Measurements from ENCODE around the gene HK1. TPM values are rescaled to one million over a fixed set of nuclear protein-coding genes. Genes with fewer than 3 reads are reported as not detected.

HK1 gene
- total RNA-seq (2012; rRNA removed): 106 and 109 TPM in 2 replicates

DNA sequence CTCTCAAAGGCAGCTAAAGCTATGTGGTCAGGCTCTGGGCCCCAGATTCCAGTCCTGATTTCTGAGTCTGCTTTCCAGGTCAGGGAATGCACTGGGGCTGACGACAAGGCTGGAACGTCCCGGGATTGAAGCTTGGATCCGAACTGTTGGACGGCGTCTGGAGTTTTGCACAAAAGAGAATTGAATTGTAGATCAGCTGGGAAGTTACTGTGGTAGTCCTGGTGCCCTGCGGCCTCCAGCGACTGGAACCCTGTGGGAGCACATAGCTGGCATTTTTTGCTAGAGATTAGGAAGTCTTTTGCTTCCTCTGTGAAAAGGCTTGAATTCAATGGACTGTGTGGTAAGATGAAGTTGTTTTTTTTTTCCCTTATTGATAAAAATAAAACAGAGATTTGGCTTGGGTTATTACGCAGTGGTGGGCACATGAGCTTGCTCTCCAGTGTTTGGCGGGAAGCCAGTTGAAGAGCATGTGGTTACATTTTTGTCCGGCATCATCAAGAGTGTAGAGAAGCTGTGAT, at the start of gene HK1:
Gene HK1 (plus strand): TSS at position 51 of the 518 bp plus-strand sequence.
- no peaks in the 10 kb centered on the region for H3K9me3 ChIP-seq (replicated peaks; ENCODE audit: low read length)
- peaks cover 10% of the 10 kb centered on the region for H3K27me3 ChIP-seq (ENCODE audit: control insufficient read depth, insufficient read depth, low read length)
- H3K36me3 ChIP-seq (ENCODE audit: insufficient read depth, low read length): no peaks in the 10 kb centered on the region
- no peaks in the 10 kb centered on the region for H3K4me1 ChIP-seq (ENCODE audit: control insufficient read depth, insufficient read depth, low read length)
- H3K4me2 ChIP-seq (ENCODE audit: low read length): no peak within 1 kb of the TSS
- H3K9ac ChIP-seq (ENCODE audit: low read depth, low read length): no peak within 1 kb of the TSS
- no peak within 1 kb of the TSS for H3K4me3 ChIP-seq (ENCODE audit: low read length)

DNA sequence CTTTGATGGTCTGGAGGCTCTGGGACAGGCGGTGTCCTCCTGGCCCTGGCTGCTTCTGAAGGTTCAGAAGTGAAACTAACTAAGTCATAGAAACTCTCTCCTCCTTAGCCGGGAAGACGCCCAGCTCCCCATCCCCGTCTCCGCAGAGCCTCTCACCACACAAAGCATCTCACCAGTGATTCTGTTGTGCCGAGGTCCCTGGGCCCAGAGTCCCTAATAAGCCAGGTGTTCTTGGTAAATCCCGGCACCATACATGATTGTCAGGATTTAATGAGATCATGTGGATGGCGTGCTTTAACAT, 48.7 kb upstream of the HK1 start:
- Histone ChIP-seq H3K36me3 (ENCODE audit: insufficient read depth, low read length) (no peaks in the 10 kb centered on the region), H3K4me3 (ENCODE audit: low read length) (no peak overlapping the region), H3K4me1 (ENCODE audit: control insufficient read depth, insufficient read depth, low read length) (peaks cover 25% of the 10 kb centered on the region), H3K9ac (ENCODE audit: low read depth, low read length) (no peak overlapping the region), H3K4me2 (ENCODE audit: low read length) (peak overlapping the region; percentile 51), H3K27me3 (ENCODE audit: control insufficient read depth, insufficient read depth, low read length) (no peaks in the 10 kb centered on the region), H3K9me3 (replicated peaks; ENCODE audit: low read length) (no peaks in the 10 kb centered on the region)

DNA sequence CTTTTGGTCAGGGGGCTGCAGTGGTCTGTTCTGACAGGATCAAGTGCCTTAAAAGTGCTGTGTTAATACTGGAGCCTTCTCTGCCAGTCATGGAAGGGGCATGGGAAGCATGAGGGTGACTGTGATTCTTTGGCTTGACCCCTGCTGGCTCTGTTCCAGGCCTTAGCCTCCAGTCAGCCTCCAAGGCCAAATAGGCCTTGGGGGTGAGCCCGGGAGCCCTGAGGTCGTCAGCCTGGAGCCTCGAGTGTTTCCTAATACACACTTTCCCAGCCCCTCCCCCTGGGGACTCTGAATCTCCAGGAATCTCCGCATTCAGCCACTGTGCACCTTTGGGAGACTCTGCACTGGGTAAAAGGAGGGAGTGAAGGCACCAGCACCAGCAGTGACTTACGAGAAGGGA, 48.2 kb upstream of the HK1 start:
- Histone ChIP-seq H3K4me2 (ENCODE audit: low read length) (no peak overlapping the region), H3K36me3 (ENCODE audit: insufficient read depth, low read length) (no peaks in the 10 kb centered on the region), H3K4me3 (ENCODE audit: low read length) (no peak overlapping the region), H3K9me3 (replicated peaks; ENCODE audit: low read length) (no peaks in the 10 kb centered on the region), H3K9ac (ENCODE audit: low read depth, low read length) (no peak overlapping the region), H3K27me3 (ENCODE audit: control insufficient read depth, insufficient read depth, low read length) (no peaks in the 10 kb centered on the region), H3K4me1 (ENCODE audit: control insufficient read depth, insufficient read depth, low read length) (peaks cover 23% of the 10 kb centered on the region)

DNA sequence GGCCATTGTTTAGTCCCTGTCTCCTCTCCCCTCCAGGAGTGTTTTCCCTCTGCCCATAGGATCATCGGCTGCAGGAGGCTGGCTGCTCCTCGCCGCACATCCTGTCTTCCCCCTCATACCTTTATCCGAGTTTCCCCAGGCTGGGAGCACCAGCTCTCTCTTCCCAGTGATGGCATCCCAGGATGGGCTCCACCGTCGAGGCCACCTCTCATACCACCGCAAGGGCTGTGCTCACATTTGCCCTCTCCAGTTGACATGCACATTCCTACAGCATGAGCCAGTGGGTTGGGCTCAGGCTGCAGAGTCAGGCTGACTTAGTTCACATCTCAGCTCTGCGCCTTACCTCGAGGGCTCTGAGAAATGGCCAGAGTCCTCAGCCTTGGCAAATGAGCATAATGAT, 46.0 kb upstream of the HK1 start:
- Histone ChIP-seq H3K36me3 (ENCODE audit: insufficient read depth, low read length) (no peaks in the 10 kb centered on the region), H3K9ac (ENCODE audit: low read depth, low read length) (no peak overlapping the region), H3K27me3 (ENCODE audit: control insufficient read depth, insufficient read depth, low read length) (no peaks in the 10 kb centered on the region), H3K4me2 (ENCODE audit: low read length) (peak overlapping the region; percentile 1), H3K4me1 (ENCODE audit: control insufficient read depth, insufficient read depth, low read length) (peaks cover 19% of the 10 kb centered on the region), H3K4me3 (ENCODE audit: low read length) (no peak overlapping the region), H3K9me3 (replicated peaks; ENCODE audit: low read length) (no peaks in the 10 kb centered on the region)

DNA sequence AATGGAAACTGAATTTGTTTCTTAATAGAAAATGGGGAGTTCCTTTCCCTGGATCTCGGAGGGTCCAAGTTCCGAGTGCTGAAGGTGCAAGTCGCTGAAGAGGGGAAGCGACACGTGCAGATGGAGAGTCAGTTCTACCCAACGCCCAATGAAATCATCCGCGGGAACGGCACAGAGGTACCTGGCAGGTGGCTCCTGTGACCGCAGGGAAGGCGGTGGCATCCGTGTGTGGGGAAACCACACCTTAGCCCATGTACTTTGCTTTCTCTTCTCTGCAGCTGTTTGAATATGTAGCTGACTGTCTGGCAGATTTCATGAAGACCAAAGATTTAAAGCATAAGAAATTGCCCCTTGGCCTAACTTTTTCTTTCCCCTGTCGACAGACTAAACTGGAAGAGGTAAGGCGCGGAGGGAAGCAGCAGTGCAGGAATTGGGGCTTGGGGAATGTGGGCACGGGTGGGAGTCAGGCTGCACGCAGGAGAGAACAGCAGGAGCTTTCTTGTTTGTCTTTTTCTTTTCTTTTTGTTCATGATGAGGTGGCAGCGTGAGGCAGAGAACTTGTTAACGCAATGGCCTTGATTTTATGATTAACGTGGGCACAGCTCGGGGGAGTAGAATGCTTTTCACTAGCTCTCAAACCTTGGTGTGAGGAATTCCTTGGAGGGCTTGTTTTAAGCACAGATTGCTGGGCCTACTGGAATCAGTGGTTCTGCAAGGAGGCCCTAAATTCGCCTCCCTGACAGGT, 45.4 kb upstream of the HK1 start:
- no peaks in the 10 kb centered on the region for H3K36me3 ChIP-seq (ENCODE audit: insufficient read depth, low read length)
- no peaks in the 10 kb centered on the region for H3K27me3 ChIP-seq (ENCODE audit: control insufficient read depth, insufficient read depth, low read length)
- H3K4me2 ChIP-seq (ENCODE audit: low read length): peak overlapping the region; percentile 1
- H3K9me3 ChIP-seq (replicated peaks; ENCODE audit: low read length): no peaks in the 10 kb centered on the region
- no peak overlapping the region for H3K9ac ChIP-seq (ENCODE audit: low read depth, low read length)
- H3K4me3 ChIP-seq (ENCODE audit: low read length): no peak overlapping the region
- H3K4me1 ChIP-seq (ENCODE audit: control insufficient read depth, insufficient read depth, low read length): peaks cover 21% of the 10 kb centered on the region

DNA sequence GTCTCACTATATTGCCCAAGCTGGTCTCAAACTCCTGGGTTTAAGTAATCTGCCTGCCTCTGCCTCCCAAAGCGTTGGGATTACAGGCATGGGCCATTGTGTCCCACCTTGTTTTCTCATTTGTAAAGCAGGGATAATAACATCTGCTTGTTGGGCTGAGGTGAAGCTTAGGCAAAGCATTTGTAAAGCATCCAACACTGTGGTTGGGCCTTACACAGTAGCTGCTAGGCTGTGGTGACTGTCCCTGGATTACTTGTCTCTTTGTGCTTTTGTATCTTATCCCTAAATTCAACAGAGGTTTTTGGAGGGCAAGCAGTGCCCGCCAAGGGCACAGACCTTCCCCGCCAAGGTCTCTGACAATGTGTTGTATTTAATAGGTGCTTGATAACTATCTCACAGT, 43.8 kb upstream of the HK1 start:
- Histone ChIP-seq H3K27me3 (ENCODE audit: control insufficient read depth, insufficient read depth, low read length) (no peaks in the 10 kb centered on the region), H3K4me1 (ENCODE audit: control insufficient read depth, insufficient read depth, low read length) (peaks cover 22% of the 10 kb centered on the region), H3K9ac (ENCODE audit: low read depth, low read length) (no peak overlapping the region), H3K36me3 (ENCODE audit: insufficient read depth, low read length) (no peaks in the 10 kb centered on the region), H3K9me3 (replicated peaks; ENCODE audit: low read length) (no peaks in the 10 kb centered on the region), H3K4me2 (ENCODE audit: low read length) (no peak overlapping the region), H3K4me3 (ENCODE audit: low read length) (no peak overlapping the region)

DNA sequence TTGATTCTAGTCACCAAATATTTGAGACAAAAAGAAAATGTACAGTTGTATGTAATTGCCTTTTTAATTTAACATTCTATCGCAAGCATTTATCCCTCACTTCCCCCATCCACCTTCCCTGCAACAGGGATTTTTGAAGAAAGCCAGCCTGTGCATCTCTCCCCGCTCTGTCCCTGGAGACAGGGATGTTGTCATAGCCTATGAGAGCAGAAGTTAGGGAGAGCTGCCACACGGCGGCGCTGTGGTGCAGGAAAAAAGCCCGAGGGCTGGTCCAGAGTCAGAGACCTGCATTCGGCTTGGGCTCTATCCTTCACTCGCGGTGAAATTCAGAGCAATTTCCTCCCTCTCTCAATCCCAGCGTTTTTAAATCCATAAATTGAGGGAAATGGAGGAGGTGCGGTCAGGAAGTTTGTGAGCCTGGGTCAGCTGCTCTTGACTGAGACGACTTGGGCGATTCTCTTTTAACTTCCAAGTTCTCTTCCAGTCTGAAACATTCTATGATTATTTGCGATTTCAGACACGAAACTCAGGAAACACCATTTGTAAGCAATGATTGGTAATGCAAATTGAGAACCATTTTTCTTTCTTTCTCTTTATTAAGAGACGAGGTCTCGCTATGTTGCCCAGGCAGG, 40.7 kb upstream of the HK1 start:
- Histone ChIP-seq H3K4me1 (ENCODE audit: control insufficient read depth, insufficient read depth, low read length) (peaks cover 39% of the 10 kb centered on the region), H3K9ac (ENCODE audit: low read depth, low read length) (no peak overlapping the region), H3K9me3 (replicated peaks; ENCODE audit: low read length) (no peaks in the 10 kb centered on the region), H3K27me3 (ENCODE audit: control insufficient read depth, insufficient read depth, low read length) (no peaks in the 10 kb centered on the region), H3K4me3 (ENCODE audit: low read length) (no peak overlapping the region), H3K4me2 (ENCODE audit: low read length) (no peak overlapping the region), H3K36me3 (ENCODE audit: insufficient read depth, low read length) (no peaks in the 10 kb centered on the region)

DNA sequence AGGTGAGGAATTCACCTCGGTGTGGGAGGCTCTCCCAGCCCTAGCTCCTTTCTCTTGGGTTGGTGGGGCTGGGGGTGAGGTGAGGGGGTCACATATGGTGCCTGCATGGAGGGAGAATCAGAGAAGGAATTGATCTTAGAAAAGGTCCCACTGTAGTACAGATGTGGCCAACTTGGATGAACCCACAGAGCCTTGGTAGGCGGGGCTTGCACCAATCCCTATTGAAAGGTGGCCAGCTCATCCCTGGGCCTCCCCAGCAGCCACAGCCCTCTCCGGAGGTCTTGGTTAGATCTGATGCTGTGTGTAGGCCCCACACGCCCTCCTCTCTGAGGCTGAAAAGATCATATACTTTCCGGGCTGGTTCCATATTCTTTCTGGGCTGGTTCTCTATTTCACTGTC, 39.2 kb upstream of the HK1 start:
- Histone ChIP-seq H3K9me3 (replicated peaks; ENCODE audit: low read length) (no peaks in the 10 kb centered on the region), H3K4me2 (ENCODE audit: low read length) (no peak overlapping the region), H3K9ac (ENCODE audit: low read depth, low read length) (no peak overlapping the region), H3K4me1 (ENCODE audit: control insufficient read depth, insufficient read depth, low read length) (peaks cover 34% of the 10 kb centered on the region), H3K27me3 (ENCODE audit: control insufficient read depth, insufficient read depth, low read length) (no peaks in the 10 kb centered on the region), H3K4me3 (ENCODE audit: low read length) (no peak overlapping the region), H3K36me3 (ENCODE audit: insufficient read depth, low read length) (no peaks in the 10 kb centered on the region)

DNA sequence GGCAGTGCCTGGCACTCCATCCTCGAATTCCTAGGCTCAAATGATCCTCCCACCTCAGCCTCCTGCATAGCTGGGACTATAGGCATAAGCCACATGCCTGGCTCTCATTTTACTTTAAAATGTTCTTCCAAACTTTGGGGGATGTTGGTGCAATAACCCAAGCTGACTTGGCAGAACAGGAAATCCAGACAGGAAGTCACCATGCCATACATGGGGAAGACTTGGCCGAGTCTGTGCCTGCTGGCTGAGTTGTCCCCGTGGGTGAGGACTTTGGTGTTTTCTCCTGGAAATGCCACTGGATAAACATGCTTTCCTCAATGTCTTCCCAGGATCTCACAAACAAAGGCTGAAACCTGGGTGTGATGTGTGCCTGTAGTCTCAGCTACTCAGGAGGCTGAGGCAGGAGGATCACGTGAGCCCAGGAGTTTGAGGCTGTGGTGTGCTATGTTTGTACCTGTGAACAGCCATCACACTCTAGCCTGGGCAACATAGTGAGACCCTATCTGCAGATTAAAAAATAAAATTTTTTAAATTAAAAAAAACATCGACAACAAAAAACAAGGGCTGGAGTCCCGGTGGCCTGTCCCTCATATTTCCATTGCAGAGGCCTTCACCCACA, 38.4 kb upstream of the HK1 start:
- peak overlapping the region; percentile 17 for H3K4me2 ChIP-seq (ENCODE audit: low read length)
- no peak overlapping the region for H3K9ac ChIP-seq (ENCODE audit: low read depth, low read length)
- no peaks in the 10 kb centered on the region for H3K9me3 ChIP-seq (replicated peaks; ENCODE audit: low read length)
- H3K4me3 ChIP-seq (ENCODE audit: low read length): no peak overlapping the region
- H3K4me1 ChIP-seq (ENCODE audit: control insufficient read depth, insufficient read depth, low read length): peaks cover 34% of the 10 kb centered on the region
- no peaks in the 10 kb centered on the region for H3K27me3 ChIP-seq (ENCODE audit: control insufficient read depth, insufficient read depth, low read length)
- no peaks in the 10 kb centered on the region for H3K36me3 ChIP-seq (ENCODE audit: insufficient read depth, low read length)

DNA sequence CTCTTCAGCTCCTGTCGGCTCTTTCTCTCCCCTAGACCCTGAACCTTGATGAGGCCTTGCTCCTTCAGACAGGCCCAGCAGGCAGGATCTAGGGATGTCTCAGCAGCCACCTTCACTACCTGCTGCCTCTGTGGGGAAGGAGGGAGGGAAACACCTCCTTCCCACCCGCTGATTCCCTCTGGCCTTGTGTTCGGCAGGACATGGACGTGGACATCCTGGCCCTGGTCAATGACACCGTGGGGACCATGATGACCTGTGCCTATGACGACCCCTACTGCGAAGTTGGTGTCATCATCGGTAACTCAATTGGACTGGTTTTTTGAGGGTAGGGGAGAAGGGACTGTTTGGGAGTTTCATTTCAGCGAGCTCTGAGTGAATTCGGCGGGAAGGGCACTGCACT, 37.8 kb upstream of the HK1 start:
- H3K4me1 ChIP-seq (ENCODE audit: control insufficient read depth, insufficient read depth, low read length): peaks cover 34% of the 10 kb centered on the region
- no peaks in the 10 kb centered on the region for H3K27me3 ChIP-seq (ENCODE audit: control insufficient read depth, insufficient read depth, low read length)
- no peaks in the 10 kb centered on the region for H3K36me3 ChIP-seq (ENCODE audit: insufficient read depth, low read length)
- no peaks in the 10 kb centered on the region for H3K9me3 ChIP-seq (replicated peaks; ENCODE audit: low read length)
- no peak overlapping the region for H3K9ac ChIP-seq (ENCODE audit: low read depth, low read length)
- H3K4me2 ChIP-seq (ENCODE audit: low read length): no peak overlapping the region
- no peak overlapping the region for H3K4me3 ChIP-seq (ENCODE audit: low read length)

DNA sequence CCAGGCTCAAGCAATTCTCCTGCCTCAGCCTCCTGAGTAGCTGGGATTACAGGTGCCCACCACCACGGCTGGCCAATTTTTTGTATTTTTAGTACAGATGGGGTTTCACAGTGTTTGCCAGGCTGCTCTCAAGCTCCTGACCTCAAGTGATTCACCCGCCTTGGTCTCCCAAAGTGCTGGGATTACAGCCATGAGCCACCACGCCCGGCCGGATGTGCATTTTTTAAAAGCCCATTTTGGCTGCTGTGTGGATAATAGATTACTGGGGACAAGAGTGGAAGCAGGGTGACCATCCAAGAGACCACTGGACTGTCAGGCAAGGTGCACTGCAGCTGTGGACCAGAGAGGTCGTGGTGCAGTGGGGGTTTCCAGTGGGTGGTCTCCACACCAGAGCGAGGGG, 36.7 kb upstream of the HK1 start:
- Histone ChIP-seq H3K4me3 (ENCODE audit: low read length) (peak overlapping the region; percentile 60), H3K9me3 (replicated peaks; ENCODE audit: low read length) (no peaks in the 10 kb centered on the region), H3K4me2 (ENCODE audit: low read length) (peak overlapping the region; percentile 77), H3K36me3 (ENCODE audit: insufficient read depth, low read length) (no peaks in the 10 kb centered on the region), H3K9ac (ENCODE audit: low read depth, low read length) (no peak overlapping the region), H3K27me3 (ENCODE audit: control insufficient read depth, insufficient read depth, low read length) (no peaks in the 10 kb centered on the region), H3K4me1 (ENCODE audit: control insufficient read depth, insufficient read depth, low read length) (peaks cover 34% of the 10 kb centered on the region)
